K562 (cell line): ENCODE results near the gene CERS6.

Source experiments
- ZFP36 ChIP-seq: fragments of 150-350 bp; IDR thresholded peaks from 2 replicates; pipeline ENCODE4 v1.6.1; 2018; ENCODE audit warnings: low read length, low read depth; ENCODE audit not compliant: partially characterized antibody
- ZNF224 ChIP-seq: sonication (generic); formaldehyde crosslinking; IDR thresholded peaks from 2 replicates; pipeline ENCODE4 v1.8.0; 2022; ENCODE audit warnings: mild to moderate bottlenecking, missing genetic modification reagents
- TF ChIP-seq, protein P1 (sequence below): sonication (generic); formaldehyde crosslinking; IDR thresholded peaks from 2 replicates; pipeline ENCODE4 v1.9.0; 2022; ENCODE audit warnings: mild to moderate bottlenecking, missing genetic modification reagents
- TF ChIP-seq, protein P2 (sequence below), 3 experiments: IDR thresholded peaks in 2 of 3; conservative IDR thresholded peaks in 1 of 3; 2 replicates each; pipeline ENCODE4 v1.5.1; 2011 to 2012; ENCODE audit warnings: low read length in 3 of 3, mild to moderate bottlenecking in 3 of 3, control low read depth in 2 of 3, improper control_type of control experiment in 1 of 3, inconsistent platforms in 1 of 3, low read depth in 1 of 3, mixed read lengths in 1 of 3, moderate library complexity in 1 of 3; ENCODE audit not compliant: insufficient read depth in 2 of 3

DNA sequence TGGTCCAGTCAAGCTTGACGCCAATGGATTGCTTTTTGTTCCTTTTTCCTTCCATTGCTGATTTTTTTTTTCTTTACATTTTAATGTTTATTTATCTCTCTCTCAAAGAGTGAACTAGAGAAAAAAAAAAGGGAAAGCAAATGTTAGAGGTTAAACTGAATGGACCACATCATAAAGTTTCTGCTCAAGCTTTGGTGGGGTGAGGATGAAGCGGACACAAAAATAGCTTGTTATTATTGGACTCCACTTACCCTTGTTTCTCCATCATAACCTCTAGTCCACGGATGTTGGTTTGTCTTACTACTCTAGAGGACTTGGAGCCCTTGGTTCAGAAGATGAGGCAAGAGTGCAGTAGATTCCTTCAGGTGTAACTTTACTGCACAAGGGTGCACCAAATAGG lies 27.6 kb upstream of the CERS6 start:
- TF ChIP-seq, protein P1, sequence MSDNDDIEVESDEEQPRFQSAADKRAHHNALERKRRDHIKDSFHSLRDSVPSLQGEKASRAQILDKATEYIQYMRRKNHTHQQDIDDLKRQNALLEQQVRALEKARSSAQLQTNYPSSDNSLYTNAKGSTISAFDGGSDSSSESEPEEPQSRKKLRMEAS (CRISPR knock-in tag), result no peak
- TF ChIP-seq ZFP36, result no peak
- no peak for TF ChIP-seq ZNF224
- TF ChIP-seq, protein P2, sequence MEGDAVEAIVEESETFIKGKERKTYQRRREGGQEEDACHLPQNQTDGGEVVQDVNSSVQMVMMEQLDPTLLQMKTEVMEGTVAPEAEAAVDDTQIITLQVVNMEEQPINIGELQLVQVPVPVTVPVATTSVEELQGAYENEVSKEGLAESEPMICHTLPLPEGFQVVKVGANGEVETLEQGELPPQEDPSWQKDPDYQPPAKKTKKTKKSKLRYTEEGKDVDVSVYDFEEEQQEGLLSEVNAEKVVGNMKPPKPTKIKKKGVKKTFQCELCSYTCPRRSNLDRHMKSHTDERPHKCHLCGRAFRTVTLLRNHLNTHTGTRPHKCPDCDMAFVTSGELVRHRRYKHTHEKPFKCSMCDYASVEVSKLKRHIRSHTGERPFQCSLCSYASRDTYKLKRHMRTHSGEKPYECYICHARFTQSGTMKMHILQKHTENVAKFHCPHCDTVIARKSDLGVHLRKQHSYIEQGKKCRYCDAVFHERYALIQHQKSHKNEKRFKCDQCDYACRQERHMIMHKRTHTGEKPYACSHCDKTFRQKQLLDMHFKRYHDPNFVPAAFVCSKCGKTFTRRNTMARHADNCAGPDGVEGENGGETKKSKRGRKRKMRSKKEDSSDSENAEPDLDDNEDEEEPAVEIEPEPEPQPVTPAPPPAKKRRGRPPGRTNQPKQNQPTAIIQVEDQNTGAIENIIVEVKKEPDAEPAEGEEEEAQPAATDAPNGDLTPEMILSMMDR (IDR thresholded peaks at IDR 0.05 in 2 of 3, conservative IDR thresholded peaks at IDR 0.05 in 1 of 3; ENCODE audit: insufficient read depth in 2 of 3, low read depth in 1 of 3, low read length in 3 of 3), result no peak
